Gastrocnemius medialis (tissue), 4 donors: ENCODE results near the gene AK6.

Experiments used
- CTCF ChIP-seq, 5 experiments: fragments of 450-650 bp in 3 of 5; fragments of 200-600 bp in 2 of 5; sonication (generic) in 2 of 5; IDR thresholded peaks in 4 of 5; conservative IDR thresholded peaks in 1 of 5; 1 replicate in 4 of 5; 2 replicates in 1 of 5; pipeline ENCODE4 v1.5.1; 2016 to 2019; ENCODE audit warnings: antibody characterized with exemption in 5 of 5, mild to moderate bottlenecking in 3 of 5, moderate library complexity in 3 of 5
- POLR2A ChIP-seq, 2 donors: fragments of 450-650 bp; IDR thresholded peaks; one replicate each; pipeline ENCODE4 v1.6.1; 2017; ENCODE audit warnings: antibody characterized with exemption in 2 of 2, mild to moderate bottlenecking in 2 of 2, moderate library complexity in 2 of 2

DNA sequence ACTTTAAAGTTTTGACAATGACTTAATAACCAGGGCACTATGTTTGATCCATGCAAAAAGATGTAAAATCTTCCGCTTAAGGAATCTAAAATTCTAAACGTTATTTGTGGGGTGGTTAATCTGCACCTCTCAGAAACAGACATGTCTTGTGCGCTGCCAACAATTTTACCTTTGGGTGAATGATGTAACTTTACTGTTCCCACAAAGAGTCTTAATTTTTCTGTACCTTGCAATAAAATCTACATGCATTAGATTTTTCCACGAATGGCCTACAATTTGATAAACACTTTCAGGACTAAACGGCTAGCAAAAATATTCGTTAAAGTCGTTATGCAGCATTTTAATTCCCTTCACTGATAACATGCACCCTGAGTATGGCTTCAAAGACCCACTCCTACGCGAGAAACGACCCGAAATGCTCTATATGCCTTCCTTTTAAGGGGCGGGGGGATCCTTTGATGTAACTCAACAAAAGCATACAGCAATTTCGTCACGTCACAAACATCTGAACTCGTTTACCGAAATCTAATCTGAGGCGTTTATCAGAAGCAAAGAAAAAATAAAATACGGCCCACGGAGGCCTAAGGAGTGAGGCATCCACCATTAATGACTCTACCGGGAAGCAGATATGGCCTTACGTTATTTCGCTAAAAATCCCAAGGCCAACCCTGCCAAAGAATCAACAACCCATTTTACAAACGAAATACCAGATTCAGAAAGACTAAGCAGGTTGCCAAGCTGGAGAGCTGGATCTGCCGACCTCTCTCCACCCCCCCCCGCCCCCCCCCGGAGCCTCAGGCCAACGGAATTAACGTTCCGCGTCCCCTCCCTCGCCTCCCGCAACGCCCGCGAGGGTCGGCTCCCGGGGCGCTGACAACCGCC lies 621 bp downstream of the AK6 start:
- TF ChIP-seq CTCF (IDR thresholded peaks at IDR 0.05 in 4 of 5, conservative IDR thresholded peaks at IDR 0.05 in 1 of 5): no peak
- no peak for TF ChIP-seq POLR2A (IDR thresholded peaks at IDR 0.05)
